Measurements from ENCODE around the gene MDFI.

GRCh38 chr6:41625442-41625841 lies 12.8 kb upstream of the MDFI start:
- no peak for TF ChIP-seq CTCF (conservative IDR thresholded peaks at IDR 0.05; ENCODE audit: low read depth in 2 of 2)
- no peak for TF ChIP-seq JUNB (IDR thresholded peaks at IDR 0.05; ENCODE audit: unreplicated experiment)
- no peak for TF ChIP-seq REST (IDR thresholded peaks at IDR 0.05; ENCODE audit: unreplicated experiment)
- no peak for TF ChIP-seq POLR2AphosphoS5 (IDR thresholded peaks at IDR 0.05; ENCODE audit: low read depth)
- TF ChIP-seq NANOG (IDR thresholded peaks at IDR 0.05; ENCODE audit: borderline replicate concordance): no peak
- no peak for TF ChIP-seq EZH2phosphoT487 (IDR thresholded peaks at IDR 0.05; ENCODE audit: unreplicated experiment)
- TF ChIP-seq CREB1 (CRISPR knock-in tag; IDR thresholded peaks at IDR 0.05; ENCODE audit: low read depth): no peak
- TF ChIP-seq ZNF462 (CRISPR knock-in tag; IDR thresholded peaks at IDR 0.05): no peak
- TF ChIP-seq EZH2 (IDR thresholded peaks at IDR 0.05; ENCODE audit: low read depth, unreplicated experiment): no peak
- no peak for TF ChIP-seq ETS1 (IDR thresholded peaks at IDR 0.05)
- no peak for TF ChIP-seq STAT1 (IDR thresholded peaks at IDR 0.05; ENCODE audit: unreplicated experiment)
- TF ChIP-seq ZNF331 (CRISPR knock-in tag; IDR thresholded peaks at IDR 0.05; ENCODE audit: low read depth): no peak
- no peak for TF ChIP-seq ZNF114 (CRISPR knock-in tag; IDR thresholded peaks at IDR 0.05)
